Thyroid gland (tissue), 4 donors: ENCODE measurements around the gene PELI2. TPM values are rescaled to one million over a fixed set of nuclear protein-coding genes. Genes with fewer than 3 reads are reported as not detected.

Experiments
- DNase-seq, 2 donors: peaks; one replicate each; pipeline ENCODE4 v3.0.0-alpha.2; 2019
- H3K27ac ChIP-seq, 3 donors: fragments of 200-600 bp; sonication (generic); 1 replicate in 2 of 3; 2 replicates in 1 of 3; pipeline ENCODE4 v1.5.1; 2016 to 2019; ENCODE audit warnings: mild to moderate bottlenecking in 1 of 3, moderate library complexity in 1 of 3
- H3K27me3 ChIP-seq: fragments of 200-600 bp; sonication (generic); one replicate; pipeline ENCODE4 v1.5.1; 2019
- H3K36me3 ChIP-seq, 2 donors: fragments of 200-600 bp; sonication (generic); one replicate each; pipeline ENCODE4 v1.5.1; 2016 to 2019
- H3K4me1 ChIP-seq, 2 donors: fragments of 200-600 bp; sonication (generic); one replicate each; pipeline ENCODE4 v1.5.1; 2017 to 2019
- H3K4me3 ChIP-seq, 3 donors: fragments of 200-600 bp; sonication (generic); replicated peaks in 1 of 3; 1 replicate in 2 of 3; 2 replicates in 1 of 3; pipeline ENCODE4 v1.5.1; 2016; ENCODE audit warnings: mild to moderate bottlenecking in 1 of 3
- H3K9me3 ChIP-seq: fragments of 200-600 bp; sonication (generic); one replicate; pipeline ENCODE4 v1.5.1; 2017
- CTCF ChIP-seq, 6 experiments: fragments of 200-600 bp in 3 of 6; fragments of 450-650 bp in 3 of 6; sonication (generic) in 3 of 6; IDR thresholded peaks; one replicate each; pipeline ENCODE4 v1.5.1; 2016 to 2019; ENCODE audit warnings: antibody characterized with exemption in 6 of 6, mild to moderate bottlenecking in 2 of 6, inconsistent platforms in 1 of 6, moderate library complexity in 1 of 6
- POLR2A ChIP-seq, 2 donors: fragments of 450-650 bp; IDR thresholded peaks; one replicate each; pipeline ENCODE4 v1.6.1; 2017; ENCODE audit warnings: antibody characterized with exemption in 2 of 2, mild to moderate bottlenecking in 2 of 2, moderate library complexity in 1 of 2
- WGBS, 2 donors: methylation state at CpG; one replicate each; pipeline ENCODE4 v1.1.5; 2017; 5-methylcytosine and 5-hydroxymethylcytosine counted together
- intact Hi-C: fragments of 100-400 bp; cut with DNase I; formaldehyde crosslinking; loops from one replicate; pipeline ENCODE4 v1.15.1; 2023
- total RNA-seq, 4 donors: library from RNA; depleted of rRNA; stranded (reverse); fragments of >200 nt; gene quantifications; one replicate each; pipeline ENCODE4 v1.2.3, GENCODE V29; 2016

PELI2 gene
- total RNA-seq, 4 donors from 2014 or later, result 10.8 to 17.6 (median 13.6) TPM

- Histone ChIP-seq H3K36me3 (no peaks in the 10 kb centered on the region), H3K27ac (no peak overlapping the region), H3K4me1 (no peaks in the 10 kb centered on the region), H3K9me3 (no peaks in the 10 kb centered on the region), H3K4me3 (no peak overlapping the region), H3K27me3 (no peaks in the 10 kb centered on the region)
- intact Hi-C loops, result no loop called here
- TF ChIP-seq CTCF (IDR thresholded peaks at IDR 0.05) (no peak), POLR2A (IDR thresholded peaks at IDR 0.05) (no peak)
- DNase-seq, result no peak
- 93 to 94% methylated on average over 1 of the region's 1 CpG for WGBS, 2 donors
Observed at GRCh38 chr14:56108057-56108456, 10.2 kb upstream of the PELI2 start.

DNA sequence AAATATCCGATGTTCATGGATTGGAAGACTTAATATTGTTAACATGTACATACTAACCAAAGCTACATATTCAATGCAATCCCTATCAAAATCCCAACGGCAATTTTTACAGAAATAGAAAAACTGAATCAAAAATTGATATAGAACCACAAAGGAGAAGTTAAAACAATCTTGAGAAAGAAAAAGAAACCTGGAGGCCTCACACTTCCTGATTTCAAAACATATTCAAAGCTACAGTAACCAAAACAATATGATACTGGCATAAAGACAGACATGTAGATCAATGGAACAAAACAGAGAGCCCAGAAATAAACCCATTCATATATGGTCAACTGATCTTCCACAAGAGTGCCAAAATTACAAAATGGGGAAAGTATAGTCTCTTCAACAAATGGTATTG, 5.4 kb upstream of the PELI2 start:
- Histone ChIP-seq H3K36me3 (no peaks in the 10 kb centered on the region), H3K4me1 (no peaks in the 10 kb centered on the region), H3K9me3 (no peaks in the 10 kb centered on the region), H3K4me3 (no peak overlapping the region), H3K27ac (no peak overlapping the region), H3K27me3 (no peaks in the 10 kb centered on the region)
- intact Hi-C loops, result no loop called here
- TF ChIP-seq CTCF (IDR thresholded peaks at IDR 0.05) (no peak), POLR2A (IDR thresholded peaks at IDR 0.05) (no peak)
- no peak for DNase-seq
- WGBS, 2 donors, result 83 to 92% methylated on average over 2 of the region's 2 CpGs

GRCh38 chr14:56115334-56115870, 2.8 kb upstream of the PELI2 start:
- intact Hi-C loops, result no loop called here
- Histone ChIP-seq H3K4me1 (peaks cover 6 to 7% of the 10 kb centered on the region in 2 donors), H3K4me3 (no peak overlapping the region), H3K9me3 (no peaks in the 10 kb centered on the region), H3K36me3 (no peaks in the 10 kb centered on the region), H3K27ac (no peak overlapping the region), H3K27me3 (no peaks in the 10 kb centered on the region)
- no peak for DNase-seq
- WGBS, 2 donors, result 89 to 93% methylated on average over 3 of the region's 3 CpGs
- no peak for TF ChIP-seq POLR2A (IDR thresholded peaks at IDR 0.05)
- TF ChIP-seq CTCF (IDR thresholded peaks at IDR 0.05), result no peak

DNA sequence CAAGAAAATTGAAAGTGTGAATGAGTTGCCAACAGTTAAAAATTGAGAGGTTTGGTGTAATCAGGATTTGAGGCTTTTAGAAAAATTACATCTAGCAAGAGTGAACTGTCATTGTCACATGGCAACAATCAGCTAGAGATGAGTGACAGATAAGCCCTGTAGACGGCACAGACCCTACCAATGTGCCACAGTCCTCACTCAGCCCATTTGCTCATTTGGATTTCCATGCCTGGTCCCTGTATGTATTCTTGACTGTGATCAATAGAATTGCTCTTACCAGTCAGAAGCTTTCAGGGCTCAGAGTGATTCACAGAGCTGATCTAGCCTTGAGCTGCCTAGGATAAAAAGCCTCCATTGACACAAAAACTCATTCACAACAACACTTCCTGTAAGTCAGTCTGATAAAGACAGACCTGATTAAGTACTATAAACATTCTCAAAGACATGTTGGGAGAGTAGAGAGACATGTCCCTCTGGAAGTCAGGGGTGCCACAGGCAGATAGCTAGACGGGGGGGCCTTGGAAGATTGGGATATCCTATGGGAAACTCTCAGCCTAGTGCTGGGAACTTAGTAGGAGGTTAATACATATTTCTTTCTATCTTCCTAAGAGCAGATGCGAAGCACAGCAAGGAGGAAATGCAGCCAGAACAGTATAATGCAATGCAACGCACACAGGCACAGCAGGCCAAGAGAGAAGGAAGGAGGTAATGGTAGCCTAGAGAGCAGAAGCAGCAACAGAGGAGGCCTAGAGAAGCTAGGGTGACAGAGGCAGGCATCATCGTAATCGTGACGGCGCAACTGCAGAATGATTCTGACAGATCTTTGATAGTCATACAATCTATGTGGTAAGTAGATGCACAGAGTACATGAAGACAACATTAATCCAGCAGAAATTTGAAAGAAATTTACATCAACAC, 2.0 kb upstream of the PELI2 start:
- Histone ChIP-seq H3K4me3 (no peak overlapping the region), H3K9me3 (no peaks in the 10 kb centered on the region), H3K27me3 (no peaks in the 10 kb centered on the region), H3K27ac (no peak overlapping the region), H3K4me1 (peaks cover 11 to 13% of the 10 kb centered on the region in 2 donors), H3K36me3 (no peaks in the 10 kb centered on the region)
- no peak for DNase-seq
- intact Hi-C loops, result no loop called here
- WGBS, 2 donors, result 89 to 93% methylated on average over 8 of the region's 8 CpGs
- TF ChIP-seq POLR2A (IDR thresholded peaks at IDR 0.05) (no peak), CTCF (IDR thresholded peaks at IDR 0.05) (no peak)

DNA sequence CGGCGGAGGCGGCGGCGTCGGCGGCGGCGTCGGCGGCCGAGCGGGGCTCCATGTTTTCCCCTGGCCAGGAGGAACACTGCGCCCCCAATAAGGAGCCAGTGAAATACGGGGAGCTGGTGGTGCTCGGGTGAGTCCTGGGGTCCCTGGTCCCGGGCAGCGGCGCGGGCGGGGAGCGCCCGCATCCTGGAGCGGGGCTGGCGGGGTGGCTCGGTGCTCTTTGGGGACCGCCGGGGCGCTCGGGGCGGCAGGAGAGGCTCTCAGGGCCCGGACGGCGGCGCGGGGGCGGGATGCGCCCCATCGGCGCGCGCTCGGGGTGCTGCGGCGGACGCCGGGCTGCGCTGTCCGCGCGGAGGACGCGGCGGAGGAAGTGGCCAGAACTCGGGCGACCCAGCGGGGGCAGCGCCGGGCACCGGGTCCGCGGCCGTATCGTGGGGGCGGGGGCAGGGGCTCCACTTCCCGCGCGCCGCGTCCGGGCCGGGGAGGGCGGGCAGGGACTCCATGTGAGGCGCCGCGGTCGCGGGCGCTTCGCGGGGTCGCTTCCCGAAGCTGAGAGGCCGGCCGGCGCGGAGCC, 485 bp downstream of the PELI2 start:
- DNase-seq, result peak; percentile 34 to 41
- Histone ChIP-seq H3K27me3 (no peaks in the 10 kb centered on the region), H3K9me3 (no peaks in the 10 kb centered on the region), H3K4me3 (peak overlapping the region; percentile 73 to 88 (median 87)), H3K4me1 (peaks cover 11 to 13% of the 10 kb centered on the region in 2 donors), H3K27ac (peak overlapping the region; percentile 42 to 91 (median 84)), H3K36me3 (no peaks in the 10 kb centered on the region)
- no peak for TF ChIP-seq CTCF (IDR thresholded peaks at IDR 0.05)
- no peak for TF ChIP-seq POLR2A (IDR thresholded peaks at IDR 0.05)
- intact Hi-C loops, result no loop called here
- WGBS, 2 donors, result 0% methylated on average over 2 of the region's 87 CpGs; no CpG with 5 or more reads in 1 of the 2 donors
